K562 (cell line): ENCODE results near the gene MMEL1. TPM values are rescaled to one million over a fixed set of nuclear protein-coding genes. Genes with fewer than 3 reads are reported as not detected.

ENCODE experiments used
- ATAC-seq: fragments of 200-7000 bp; cut with Tn5 transposase; 3 replicates; pipeline ENCODE4 v1.9.1; 2020; ENCODE audit warnings: moderate library complexity
- BruUV-seq: library from RNA; stranded (reverse); fragments of 400-500 nt; replicated peaks from 2 replicates; lab custom pipeline; 2021; lab: Mats Ljungman, UMichigan
- CTCF ChIA-PET: fragments of 300-600 bp; formaldehyde crosslinking; extraction: SDS; loops from one replicate; lab custom pipeline; 2021; ENCODE audit warnings: low intra/inter-chr PET ratio; lab: Yijun Ruan, JAX
- POLR2A ChIA-PET: fragments of 300-600, 350-650 bp; sonication (Branson Sonifier 250); formaldehyde crosslinking; extraction: SDS; loops from one replicate; lab custom pipeline; 2021; ENCODE audit warnings: antibody characterized with exemption, inconsistent platforms; lab: Yijun Ruan, JAX
- DNase-seq, 4 experiments: peaks; one replicate each; pipeline versions ENCODE4 v3.0.0 to v3.0.0-alpha.2; 2011 to 2018; ENCODE audit warnings: low spot score in 3 of 4, mixed read lengths in 3 of 4; ENCODE audit errors: extremely low read depth in 1 of 4
- FAIRE-seq: peaks from 2 replicates; lab custom pipeline; 2011; peaks lifted over from hg19 to GRCh38; lab: Jason Lieb, UNC
- H2AFZ ChIP-seq: 2 replicates; pipeline ENCODE4 v1.6.0; 2011; ENCODE audit warnings: low read depth, low read length, control low read depth, inconsistent platforms
- H3K27ac ChIP-seq: fragments of 200-600 bp; 3 replicates; pipeline ENCODE4 v1.8.0; 2011; ENCODE audit warnings: low read depth, mild to moderate bottlenecking, control low read depth, inconsistent platforms, low read length, moderate library complexity, mixed read lengths; ENCODE audit errors: extremely low read depth
- H3K27me3 ChIP-seq, 2 experiments: fragments of 300-600 bp in 1 of 2; 2 replicates in 1 of 2; 3 replicates in 1 of 2; pipeline versions ENCODE4 v1.6.0 to v1.8.0; 2011; ENCODE audit warnings: inconsistent platforms in 2 of 2, low read length in 2 of 2, mild to moderate bottlenecking in 1 of 2, mixed read lengths in 1 of 2, moderate library complexity in 1 of 2; ENCODE audit not compliant: control insufficient read depth in 2 of 2, insufficient read depth in 2 of 2
- H3K36me3 ChIP-seq: fragments of 300-600 bp; 3 replicates; pipeline ENCODE4 v1.8.0; 2011; ENCODE audit warnings: mild to moderate bottlenecking, low read length, inconsistent platforms; ENCODE audit not compliant: control insufficient read depth, insufficient read depth
- H3K4me1 ChIP-seq, 2 experiments: fragments of 200-600 bp in 1 of 2; replicated peaks in 1 of 2; 2 replicates in 1 of 2; 3 replicates in 1 of 2; pipeline versions ENCODE4 v1.5.1 to v1.8.0; 2011; ENCODE audit warnings: inconsistent platforms in 2 of 2, low read length in 2 of 2, mild to moderate bottlenecking in 1 of 2, mixed read lengths in 1 of 2, moderate library complexity in 1 of 2; ENCODE audit not compliant: control insufficient read depth in 2 of 2, insufficient read depth in 2 of 2
- H3K4me2 ChIP-seq: 2 replicates; pipeline ENCODE4 v1.6.1; 2011; ENCODE audit warnings: low read length, control low read depth, inconsistent platforms, mixed read lengths; ENCODE audit not compliant: insufficient read depth
- H3K4me3 ChIP-seq: fragments of 200-600 bp; sonication (generic), shearing (Covaris generic); 2 replicates; pipeline ENCODE4 v1.5.1; 2016; ENCODE audit warnings: control low read depth, inconsistent platforms
- H3K79me2 ChIP-seq: fragments of 200-600 bp; 3 replicates; pipeline ENCODE4 v1.8.0; 2011; ENCODE audit warnings: low read length, inconsistent platforms; ENCODE audit not compliant: control insufficient read depth, insufficient read depth
- H3K9ac ChIP-seq, 2 experiments: 2 replicates each; pipeline versions ENCODE4 v1.6.0 to v1.6.1; 2011; ENCODE audit warnings: low read depth in 2 of 2, low read length in 2 of 2, control low read depth in 1 of 2, inconsistent platforms in 1 of 2, mild to moderate bottlenecking in 1 of 2, mixed read lengths in 1 of 2; ENCODE audit not compliant: insufficient read depth in 1 of 2
- H3K9me1 ChIP-seq: one replicate; pipeline ENCODE4 v1.6.0; 2011; ENCODE audit warnings: inconsistent platforms, mild to moderate bottlenecking, low read length, moderate library complexity; ENCODE audit not compliant: control insufficient read depth, insufficient read depth
- H3K9me3 ChIP-seq: replicated peaks from 2 replicates; pipeline ENCODE4 v1.5.1; 2011; ENCODE audit warnings: low read depth, low read length, inconsistent platforms; ENCODE audit not compliant: control insufficient read depth, insufficient read depth
- H4K20me1 ChIP-seq: replicated peaks from 2 replicates; pipeline ENCODE4 v1.6.1; 2011; ENCODE audit warnings: low read length, inconsistent platforms, mixed read lengths; ENCODE audit not compliant: control insufficient read depth, insufficient read depth
- MAX ChIP-seq: sonication (generic); formaldehyde crosslinking; IDR thresholded peaks from 2 replicates; pipeline ENCODE4 v1.9.0; 2022; ENCODE audit warnings: mild to moderate bottlenecking, missing genetic modification reagents
- MAZ ChIP-seq, 2 experiments: fragments of 450-650 bp in 1 of 2; sonication (generic) in 1 of 2; formaldehyde crosslinking; IDR thresholded peaks in 1 of 2; conservative IDR thresholded peaks in 1 of 2; 2 replicates each; pipeline versions ENCODE4 v1.4.0 to v1.5.0; 2020; ENCODE audit warnings: mild to moderate bottlenecking in 1 of 2, missing genetic modification reagents in 1 of 2
- NFRKB ChIP-seq: fragments of 450-650 bp; IDR thresholded peaks from 2 replicates; pipeline ENCODE4 v1.6.1; 2016; ENCODE audit warnings: low read depth
- NFYB ChIP-seq: IDR thresholded peaks from 2 replicates; pipeline ENCODE4 v1.6.1; 2011; ENCODE audit warnings: mild to moderate bottlenecking, moderate library complexity; ENCODE audit not compliant: insufficient read length; ENCODE audit errors: extremely low read depth
- RAD51 ChIP-seq: fragments of 450-650 bp; IDR thresholded peaks from 2 replicates; pipeline ENCODE4 v1.7.1; 2016; ENCODE audit warnings: low read depth, mild to moderate bottlenecking, borderline replicate concordance
- RBM17 ChIP-seq: fragments of 200-400 bp; formaldehyde crosslinking; IDR thresholded peaks from 2 replicates; pipeline ENCODE4 v1.6.1; 2017; ENCODE audit warnings: low read depth, mild to moderate bottlenecking, low read length, borderline replicate concordance
- SPI1 ChIP-seq: IDR thresholded peaks from 2 replicates; pipeline ENCODE4 v1.6.1; 2011; ENCODE audit warnings: low read depth, low read length, control low read depth, borderline replicate concordance
- THRA ChIP-seq: fragments of 450-650 bp; IDR thresholded peaks from 2 replicates; pipeline ENCODE4 v1.6.1; 2017; ENCODE audit warnings: mild to moderate bottlenecking, moderate library complexity
- USF1 ChIP-seq: sonication (generic); formaldehyde crosslinking; IDR thresholded peaks from 2 replicates; pipeline ENCODE4 v1.9.0; 2022; ENCODE audit warnings: mild to moderate bottlenecking, missing genetic modification reagents
- USF2 ChIP-seq: sonication (generic); formaldehyde crosslinking; IDR thresholded peaks from 2 replicates; pipeline ENCODE4 v1.5.0; 2020; ENCODE audit warnings: missing genetic modification reagents
- ZNF57 ChIP-seq: fragments of 450-650 bp; formaldehyde crosslinking; IDR thresholded peaks from 2 replicates; pipeline ENCODE4 v1.4.0; 2020; ENCODE audit warnings: mild to moderate bottlenecking, moderate library complexity
- WGBS: fragments of 100-300 bp; shearing (Covaris generic); methylation state at CpG from one replicate; pipeline ENCODE4 v1.1.6; 2016; ENCODE audit warnings: low coverage, mixed read lengths; ENCODE audit not compliant: insufficient coverage; ENCODE audit errors: missing lambda C conversion rate; 5-methylcytosine and 5-hydroxymethylcytosine counted together
- in situ Hi-C: fragments of 300-500 bp; cut with MboI; formaldehyde crosslinking; loops from 4 replicates; pipeline ENCODE4 v1.15.0; 2018; ENCODE audit warnings: inconsistent platforms, mixed read lengths
- intact Hi-C: fragments of 100-400 bp; cut with micrococcal nuclease; formaldehyde crosslinking; loops from 2 replicates; pipeline ENCODE4 v1.14.2; 2022
- polyA plus RNA-seq, 8 experiments: library from polyadenylated mRNA; depleted of rRNA in 4 of 8; stranded (reverse) in 5 of 8; unstranded in 3 of 8; fragments of >200 nt; fragmentation: Nextera tagmentation in 2 of 8; fragmentation: Illumina TruSeq in 1 of 8; extraction: Ambion mirVana in 2 of 8; extraction: Trizol in 1 of 8; gene quantifications; 2 replicates each; pipeline versions ENCODE4 v1.2.1 to v1.2.3, GENCODE V29; 2011 to 2014; ENCODE audit warnings: inconsistent platforms in 1 of 8, missing spikeins in 1 of 8
- total RNA-seq, 7 experiments: library from RNA; depleted of rRNA in 6 of 7; stranded (reverse); fragments of >200 nt in 6 of 7; fragmentation: Illumina TruSeq in 2 of 7; extraction: Trizol in 2 of 7; gene quantifications; 2 replicates each; pipeline versions ENCODE4 v1.2.1 to v1.2.3, GENCODE V29; 2011 to 2021; ENCODE audit warnings: low replicate concordance in 1 of 7

MMEL1 gene
- total and polyA plus RNA-seq, 9 of the 15 experiments (the other 6 are each of a cell fraction or from before 2014, with no cell fraction given): not detected

GRCh38 chr1:2583871-2584351 lies 48.9 kb downstream of the MMEL1 start:
- Histone ChIP-seq H2AFZ (no peak overlapping the region), H3K9ac (peak overlapping the region in 1 of 2 experiments; percentile 6; a peak in 2 of 4 replicates), H3K9me1 (no peaks in the 10 kb centered on the region), H3K4me2 (no peak overlapping the region), H3K4me1 (peaks cover 20 to 49% of the 10 kb centered on the region in 2 experiments), H4K20me1 (no peaks in the 10 kb centered on the region), H3K27me3 (peaks cover 12 to 21% of the 10 kb centered on the region in 2 experiments), H3K36me3 (0 out of 3 replicates have a peak, but pooled peaks cover 4% of the 10 kb centered on the region), H3K4me3 (no peak overlapping the region), H3K79me2 (peaks cover 8% of the 10 kb centered on the region; the same call in 1 of the 3 replicates), H3K9me3 (no peaks in the 10 kb centered on the region), H3K27ac (no peak overlapping the region)
- intact Hi-C loops: no loop called here
- no peak for ATAC-seq
- ChIA-PET CTCF (no interaction called here), POLR2A (interaction anchor here (0.6 to 1.5 kb wide), 4 partner anchors 10 to 148 kb away, joined by 3 to 4 read pairs (median 4); partner anchors contain the start of gene TNFRSF14)
- FAIRE-seq: no peak
- no peak for TF ChIP-seq THRA
- no peak for TF ChIP-seq MAZ (CRISPR knock-in tag; conservative IDR thresholded peaks at IDR 0.05 in 1 of 2, IDR thresholded peaks at IDR 0.05 in 1 of 2)
- 0 out of 2 replicates have a peak, but pooled peaks have one; percentile 33 for TF ChIP-seq MAX (CRISPR knock-in tag)
- TF ChIP-seq USF1 (CRISPR knock-in tag): peak; percentile 76
- peak; percentile 32; the same call in 1 of the 2 replicates for TF ChIP-seq RAD51
- no peak for TF ChIP-seq ZNF57 (CRISPR knock-in tag)
- TF ChIP-seq NFYB: peak; percentile 45
- no peak for TF ChIP-seq RBM17
- TF ChIP-seq SPI1: peak; percentile 58; the same call in 1 of the 2 replicates
- TF ChIP-seq USF2 (CRISPR knock-in tag): peak; percentile 67
- TF ChIP-seq NFRKB: no peak
- WGBS: 71% methylated on average over 14 of the region's 14 CpGs
- DNase-seq: no peak
- no TSS peak for BruUV-seq
- in situ Hi-C loops: no loop called here
